Activated CD4-positive, CD25-positive, alpha-beta regulatory T cell (primary cell): ENCODE measurements around the gene C11orf58.

ENCODE experiments used
- DNase-seq, 4 experiments: peaks; one replicate each; lab custom pipeline; 2025; lab: John Stamatoyannopoulos, UW

C11orf58 gene

DNA sequence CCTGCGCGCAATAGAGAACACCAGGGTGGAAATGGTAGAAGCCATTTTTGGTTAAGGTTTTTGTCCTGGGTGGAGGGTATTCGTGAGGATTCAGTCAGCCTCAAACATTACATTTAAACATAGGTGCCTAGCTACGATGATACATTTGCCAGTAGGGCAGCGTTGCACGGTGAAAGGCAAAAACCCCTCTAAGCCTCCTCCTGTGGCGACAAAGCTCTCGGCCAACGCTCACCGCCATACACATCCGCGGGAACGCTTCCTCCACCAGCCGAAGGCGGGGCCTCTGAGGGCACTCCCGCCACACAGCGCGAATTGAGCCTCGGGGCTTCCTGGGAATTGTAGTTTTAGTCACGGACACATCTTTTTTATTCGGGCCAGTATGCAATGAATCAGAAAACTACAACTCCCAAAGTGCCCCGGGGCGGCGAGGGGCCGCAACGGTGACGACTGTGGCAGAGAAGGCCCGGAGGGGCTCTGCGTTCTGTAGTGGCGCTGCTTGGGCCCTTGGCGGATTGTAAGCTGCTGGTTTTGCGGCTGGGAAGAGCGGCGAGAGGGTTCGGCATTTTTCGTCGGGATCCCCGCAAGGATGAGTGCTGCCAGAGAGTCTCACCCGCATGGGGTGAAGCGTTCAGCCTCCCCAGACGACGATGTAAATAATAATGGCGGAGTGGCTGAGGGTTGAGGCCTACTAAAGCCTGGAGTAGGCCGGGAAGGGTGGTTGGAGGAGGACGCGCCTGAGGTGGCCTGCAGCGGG, at the start of gene C11orf58:
C11orf58 (plus strand) TSS at position 455 of the 754 bp plus-strand sequence; CDS start at position 587, 132 bp downstream.
- DNase-seq: peak; percentile 90 to 93 (median 90)

DNA sequence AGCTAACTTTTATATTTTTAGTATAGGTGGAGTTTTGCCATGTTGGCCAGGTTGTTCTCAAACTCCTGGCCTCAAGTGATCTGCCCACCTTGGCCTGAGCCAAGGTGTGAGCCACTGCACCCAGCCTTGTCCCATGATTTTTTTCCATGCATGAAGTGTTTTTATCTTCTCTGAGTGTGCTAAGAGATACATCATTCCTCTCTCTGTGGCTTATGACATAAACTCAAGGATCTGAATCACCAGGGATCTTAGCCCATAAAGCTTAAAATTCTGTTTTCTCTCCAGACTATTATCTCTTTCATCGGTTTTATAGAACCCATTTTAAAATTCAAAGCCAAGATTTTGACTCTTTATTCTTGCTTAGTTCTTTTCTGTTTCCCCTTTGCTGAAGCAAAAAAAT, 48.4 kb upstream of the C11orf58 start:
- no peak for DNase-seq

DNA sequence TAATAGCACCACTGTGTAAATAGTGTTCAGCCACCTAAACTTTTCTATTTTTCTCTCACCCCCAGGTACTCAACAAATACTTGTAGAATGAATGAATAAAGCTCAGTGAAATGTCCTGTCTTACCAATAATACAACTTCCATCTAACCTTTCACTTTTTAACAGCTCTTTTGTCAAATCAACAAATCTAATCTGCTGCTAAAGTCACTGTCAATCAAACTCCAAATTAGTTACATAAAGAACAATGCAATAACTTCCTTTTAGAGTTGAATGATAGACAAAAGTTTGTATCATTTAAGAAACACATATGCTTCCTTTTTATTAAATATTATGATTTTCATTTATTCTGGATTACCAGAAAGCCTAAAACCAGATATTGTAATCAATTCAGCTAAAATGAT, 34.7 kb upstream of the C11orf58 start:
- no peak for DNase-seq

DNA sequence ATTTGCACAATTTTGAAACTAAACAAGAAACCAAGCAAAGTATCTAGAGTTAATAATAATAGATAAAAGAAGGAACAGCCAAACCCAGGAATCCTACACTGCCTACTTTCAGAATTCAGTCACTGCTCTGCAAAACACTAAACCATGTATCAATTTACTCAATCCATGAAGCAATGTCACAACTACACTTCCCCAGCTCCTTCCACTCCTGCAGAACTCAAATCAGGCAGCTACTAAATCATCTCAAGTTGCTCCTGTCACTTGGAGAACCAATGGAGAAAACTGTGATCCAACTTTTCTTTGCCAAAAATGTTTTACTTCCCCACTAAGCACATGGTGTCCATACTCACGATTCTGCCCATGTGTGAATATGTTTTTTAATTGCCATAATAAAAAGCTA, 24.9 kb upstream of the C11orf58 start:
- no peak for DNase-seq

DNA sequence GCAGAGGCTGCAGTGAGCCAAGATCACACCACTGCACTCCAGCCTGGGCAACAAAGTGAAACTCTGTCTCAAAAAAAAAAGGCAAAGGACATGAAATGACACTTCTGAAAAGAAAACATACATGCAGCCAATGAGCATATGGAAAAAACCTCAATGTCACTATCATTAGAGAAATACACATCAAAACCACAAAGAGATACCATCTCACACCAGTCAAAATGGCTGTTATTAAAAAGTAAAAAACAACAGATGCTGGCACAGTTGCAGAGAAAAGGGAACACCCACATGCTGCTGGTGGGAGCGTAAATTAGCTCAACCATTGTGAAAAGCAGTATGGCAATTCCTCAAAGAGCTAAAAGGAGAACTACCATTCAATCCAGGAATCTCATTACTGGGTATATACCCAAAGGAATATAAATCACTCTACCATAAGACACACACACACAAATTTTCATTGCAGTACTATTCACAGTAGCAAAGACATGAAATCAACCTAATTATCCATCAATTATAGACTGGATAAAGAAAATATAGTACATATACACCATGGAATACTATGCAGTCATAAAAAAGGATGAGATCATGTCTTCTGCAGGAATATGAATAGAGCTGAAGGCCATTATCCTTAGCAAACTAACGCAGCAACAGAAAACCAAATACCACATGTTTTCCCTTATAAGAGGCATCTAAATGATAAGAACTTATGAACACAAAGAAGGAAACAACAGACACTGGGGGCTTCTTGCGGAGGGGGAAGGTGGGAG, 15.7 kb upstream of the C11orf58 start:
- DNase-seq: no peak

DNA sequence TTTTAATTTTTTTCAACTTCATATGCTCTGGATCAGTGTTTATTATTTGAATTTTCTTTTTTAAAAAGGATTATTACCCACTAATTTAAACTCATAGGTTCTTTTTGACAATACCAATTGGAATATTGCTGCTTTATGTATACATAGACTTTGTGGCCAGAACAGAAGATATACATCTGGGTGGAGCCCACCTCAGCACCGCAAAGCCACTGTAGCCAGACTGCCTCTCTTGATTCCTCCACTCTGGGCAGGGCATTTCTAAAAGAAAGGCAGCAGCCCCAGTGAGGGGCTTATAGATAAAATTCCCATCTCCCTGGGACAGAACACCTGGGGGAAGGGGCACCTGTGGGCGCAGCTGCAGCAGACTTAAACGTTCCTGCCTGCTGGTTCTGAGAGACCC, 10.6 kb upstream of the C11orf58 start:
- no peak for DNase-seq

DNA sequence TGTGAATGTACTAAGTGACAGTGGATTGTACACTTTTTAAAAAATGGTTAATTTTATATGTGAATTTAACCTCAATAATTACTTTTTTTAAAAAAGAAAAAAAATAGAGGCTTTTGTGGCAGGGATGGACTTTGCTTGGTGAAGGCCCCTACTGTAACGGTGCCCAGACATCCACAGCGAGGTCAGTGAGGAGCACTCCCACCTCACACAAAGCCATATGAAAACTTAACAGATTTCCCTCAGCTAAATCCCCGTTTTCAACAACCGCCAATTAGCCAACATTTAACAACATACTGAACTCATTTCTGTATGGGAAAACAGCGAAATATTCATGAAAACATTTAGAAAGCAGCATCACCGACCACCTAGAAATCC, 642 bp upstream of the C11orf58 start:
- DNase-seq: no peak

DNA sequence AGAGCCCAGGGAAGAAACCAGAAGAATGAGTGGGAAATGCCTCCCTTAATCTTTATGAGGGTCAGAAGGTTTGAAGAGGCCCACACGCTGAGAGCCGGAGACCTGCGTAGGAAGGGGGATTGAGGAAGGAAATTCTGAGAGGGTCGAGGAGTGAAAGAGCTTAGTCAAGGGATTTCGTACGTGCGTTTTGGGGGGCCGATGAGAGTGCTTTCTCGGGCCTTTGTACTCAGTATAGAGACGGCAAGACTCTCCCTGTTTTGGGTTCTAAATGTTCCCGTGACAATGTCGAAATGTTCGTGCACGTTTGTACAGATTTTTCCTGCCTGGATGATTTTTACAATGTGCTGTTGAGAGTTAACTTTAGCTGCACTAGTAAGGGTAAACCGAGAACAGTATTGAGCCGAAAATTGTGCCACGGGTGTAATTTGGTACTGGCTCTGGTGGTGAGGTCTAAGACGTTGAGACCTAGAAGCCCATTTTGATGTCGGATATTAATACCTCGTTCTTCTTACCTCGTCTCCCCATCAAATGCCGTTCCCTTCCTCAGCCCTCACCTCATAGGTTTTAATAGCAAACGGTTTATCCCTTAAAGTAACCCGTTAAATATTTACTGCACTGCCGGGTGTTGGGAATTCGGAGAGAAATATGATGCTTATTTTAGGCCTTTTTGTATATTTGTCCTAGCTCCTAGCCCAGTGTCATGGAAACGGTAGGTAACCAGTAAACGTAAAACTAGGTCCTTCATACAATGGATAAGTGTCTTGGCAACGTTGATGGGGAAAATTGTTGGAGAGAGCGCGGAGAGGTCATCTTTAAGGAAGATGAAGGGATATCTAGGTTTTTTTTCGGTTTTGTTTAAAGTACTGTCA, 734 bp downstream of the C11orf58 start:
- DNase-seq: no peak

DNA sequence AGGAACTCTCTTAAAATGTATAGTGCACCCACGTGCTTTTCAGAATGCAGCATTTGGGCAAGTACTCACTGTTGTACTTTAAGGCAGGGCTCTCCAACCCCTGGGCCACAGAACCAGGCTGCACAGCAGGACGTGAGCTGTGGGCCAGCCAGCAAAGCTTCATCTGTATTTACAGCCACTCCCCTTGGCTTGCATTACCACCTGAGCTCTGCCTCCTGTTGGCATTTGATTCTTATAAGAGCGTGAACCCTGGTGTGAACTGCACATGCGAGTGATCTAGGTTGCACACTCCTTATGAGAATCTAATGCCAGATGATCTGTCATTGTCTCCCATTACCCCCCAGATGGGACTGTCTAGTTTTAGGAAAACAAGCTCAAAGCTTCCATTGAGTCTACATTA, 3.0 kb downstream of the C11orf58 start:
- no peak for DNase-seq

DNA sequence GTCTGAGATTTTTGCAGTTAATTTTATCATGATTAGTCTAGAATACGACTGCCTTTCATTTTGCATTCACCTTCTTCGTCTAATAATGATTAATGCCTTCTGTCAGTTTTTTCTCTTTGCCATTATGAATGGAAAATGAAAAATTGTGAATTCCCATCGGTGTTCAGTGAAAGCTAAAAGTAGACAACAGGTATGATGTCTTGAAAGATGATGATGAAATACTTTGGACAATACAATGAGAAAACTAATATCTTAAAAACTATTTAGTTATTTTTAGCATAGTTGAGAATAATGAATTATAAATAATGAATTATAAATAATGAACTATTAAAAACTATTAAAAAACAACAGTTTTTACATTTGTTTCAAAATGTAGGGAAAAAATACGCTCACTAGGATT, 5.0 kb downstream of the C11orf58 start:
- no peak for DNase-seq

DNA sequence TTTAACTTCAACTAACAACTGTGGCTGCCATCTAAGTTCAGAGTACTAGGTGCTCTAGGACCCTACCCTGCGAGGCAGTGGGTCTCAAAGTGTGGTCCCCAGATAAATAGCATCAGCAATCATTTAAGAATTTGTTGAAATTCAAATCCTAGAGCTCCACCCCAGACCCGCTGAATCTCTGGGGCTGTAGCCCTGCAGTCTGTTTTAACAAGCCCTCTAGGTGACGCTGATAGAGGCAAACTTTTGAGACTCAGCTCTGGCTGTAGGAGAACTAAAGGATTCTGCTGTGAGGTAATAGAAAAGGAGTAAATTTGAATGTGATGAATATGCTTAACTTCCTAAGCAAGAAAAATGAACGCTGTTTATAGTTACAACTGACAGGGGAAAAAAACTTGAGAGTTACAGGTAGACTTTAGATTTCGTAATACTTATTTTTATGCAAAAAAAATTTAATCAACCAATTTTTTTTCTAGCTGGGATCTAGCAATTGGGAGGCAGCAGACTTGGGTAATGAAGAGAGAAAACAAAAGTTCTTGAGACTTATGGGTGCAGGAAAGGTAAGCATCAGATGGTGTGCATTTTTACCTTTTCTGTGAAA, 5.8 kb downstream of the C11orf58 start:
- no peak for DNase-seq

DNA sequence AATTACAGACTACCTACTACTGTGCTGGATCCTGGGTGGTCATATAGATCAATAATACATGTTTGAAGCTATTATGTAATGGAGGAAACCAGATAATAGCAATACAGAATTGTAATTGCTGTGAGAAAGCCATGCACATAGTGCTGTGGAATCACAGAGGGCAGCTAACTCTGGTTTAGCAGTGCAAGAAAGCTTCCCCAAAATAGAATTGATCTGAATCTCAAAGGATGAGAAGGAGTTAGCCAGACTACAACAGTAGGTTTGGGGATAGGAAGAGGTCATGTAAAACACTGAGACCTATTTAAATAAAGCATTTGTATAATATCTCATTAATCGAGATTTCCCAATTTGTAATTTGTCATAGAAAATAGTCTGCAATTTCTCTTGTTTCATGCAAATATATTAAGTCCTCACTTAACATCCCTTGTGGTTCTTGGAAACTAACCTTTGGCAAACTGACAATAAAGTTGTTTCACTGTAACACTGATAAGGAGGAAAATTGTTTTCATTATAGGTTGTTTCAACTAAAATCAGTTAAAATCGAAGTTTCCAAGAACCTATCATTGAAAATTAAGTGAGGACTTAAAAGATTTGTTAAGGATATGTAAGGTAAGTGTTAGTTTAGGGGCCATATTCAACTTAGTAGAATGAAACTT, 7.6 kb downstream of the C11orf58 start:
- no peak for DNase-seq

DNA sequence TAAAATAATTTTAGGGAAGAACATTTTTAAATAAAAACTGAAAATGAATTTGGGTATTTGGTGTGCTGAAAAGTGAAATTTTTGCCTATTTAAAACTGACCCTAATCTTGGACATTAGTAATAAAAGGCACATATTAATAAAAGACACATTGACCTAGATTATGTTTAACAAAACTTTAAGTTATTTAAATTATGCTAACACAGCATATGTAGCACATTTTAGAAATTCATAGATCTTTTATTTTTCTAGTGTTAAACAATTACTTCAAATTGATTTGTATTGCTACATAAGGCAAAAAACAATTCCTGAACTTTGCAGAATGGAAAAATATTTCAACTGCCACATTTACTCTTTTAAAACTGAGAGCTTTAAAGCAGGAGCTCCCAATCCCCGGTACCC, 10.6 kb downstream of the C11orf58 start:
- no peak for DNase-seq

DNA sequence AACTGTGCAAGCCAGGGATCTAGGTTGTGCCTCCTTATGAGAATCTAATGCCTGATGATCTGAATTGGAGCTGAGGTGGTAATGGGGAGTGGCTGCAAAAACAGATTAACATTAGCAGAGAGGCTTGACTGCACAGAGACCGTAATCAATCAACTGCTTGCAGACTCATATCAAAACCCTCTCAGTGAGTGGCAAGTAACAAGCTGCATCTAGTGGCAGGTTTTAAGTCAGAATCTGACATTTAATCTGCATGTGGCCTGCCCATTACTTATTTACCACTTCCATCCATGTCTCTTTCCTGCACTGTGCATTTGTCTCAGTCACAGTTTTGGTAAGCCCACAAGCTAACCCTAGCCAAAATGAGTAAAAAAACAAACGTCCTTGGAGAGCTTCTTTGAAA, 11.2 kb downstream of the C11orf58 start:
- DNase-seq: no peak

DNA sequence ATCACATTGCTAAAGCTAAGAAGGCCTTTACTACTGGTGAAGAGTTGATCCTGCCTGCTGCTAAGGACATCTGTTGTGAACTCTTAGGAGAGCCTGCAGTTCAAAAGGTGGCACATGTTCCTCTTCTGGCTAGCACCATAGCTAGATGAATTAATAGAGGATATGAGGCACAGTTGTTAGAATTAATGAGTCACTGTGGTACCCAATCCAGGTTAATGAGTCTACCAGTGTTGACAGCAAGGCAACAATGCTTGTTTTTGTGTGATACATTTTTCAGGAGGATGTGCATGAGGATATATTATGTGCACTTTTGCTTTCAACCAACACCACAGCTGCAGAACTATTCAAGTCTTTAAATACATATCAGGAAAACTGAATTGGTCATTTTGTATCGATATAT, 12.0 kb downstream of the C11orf58 start:
- no peak for DNase-seq

DNA sequence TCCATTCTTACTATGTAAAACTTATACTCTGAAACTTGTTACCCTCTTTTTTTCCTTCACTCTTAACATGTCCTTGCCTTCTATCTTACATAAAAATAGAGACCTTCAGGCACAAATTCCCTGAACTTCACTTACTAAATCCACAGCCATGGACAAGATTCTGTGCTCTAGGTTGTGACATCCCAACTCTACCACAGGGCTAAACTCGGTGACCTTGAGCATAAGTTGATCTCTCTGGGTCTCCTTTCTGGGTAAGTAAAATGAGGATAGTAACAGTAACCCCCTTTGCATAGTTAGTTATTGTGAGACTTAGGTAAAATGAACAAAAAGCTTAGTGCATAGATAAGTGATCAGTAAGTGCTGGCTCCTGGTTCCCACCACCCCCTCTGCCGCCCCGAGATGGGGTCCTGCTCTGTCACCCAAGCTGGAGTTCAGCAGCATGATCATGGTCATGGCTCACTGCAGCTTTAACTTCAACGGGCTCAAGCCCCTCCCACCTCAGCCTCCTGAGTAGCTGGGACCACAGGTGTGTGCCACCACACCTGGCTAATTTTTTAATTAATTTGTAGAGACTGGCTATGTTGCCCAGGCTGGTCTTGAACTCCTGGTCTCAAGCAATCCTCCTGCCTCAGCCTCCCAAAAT, 20.1 kb downstream of the C11orf58 start:
- DNase-seq: no peak

DNA sequence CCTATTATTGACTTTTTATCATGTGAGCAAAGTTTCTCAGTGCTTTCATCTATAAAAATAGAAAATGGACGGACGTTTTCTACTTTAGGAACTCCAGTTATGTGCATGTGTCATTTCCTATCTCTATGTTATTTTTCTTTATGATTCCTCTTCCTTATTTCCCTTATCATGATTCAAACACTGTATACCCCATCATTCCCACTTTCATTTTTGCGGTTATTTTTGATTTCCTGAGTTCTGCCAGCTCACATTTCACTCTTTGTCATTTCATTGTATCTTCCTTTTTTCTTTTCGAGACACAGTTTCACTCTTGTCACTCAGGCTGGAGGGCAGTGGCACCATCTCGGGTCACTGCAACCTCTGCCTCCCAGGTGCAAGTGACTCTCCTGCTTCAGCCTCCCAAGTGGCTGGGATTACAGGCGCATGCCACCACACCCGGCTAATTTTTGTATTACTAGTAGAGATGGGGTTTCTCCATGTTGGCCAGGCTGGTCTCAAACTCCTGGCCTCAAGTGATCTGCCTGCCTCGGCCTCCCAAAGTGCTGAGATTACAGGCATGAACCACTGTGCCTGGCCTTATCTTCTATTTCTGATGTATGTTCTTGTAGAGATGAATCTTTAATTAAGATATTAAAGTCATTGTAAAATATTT, 21.5 kb downstream of the C11orf58 start:
- DNase-seq: no peak

DNA sequence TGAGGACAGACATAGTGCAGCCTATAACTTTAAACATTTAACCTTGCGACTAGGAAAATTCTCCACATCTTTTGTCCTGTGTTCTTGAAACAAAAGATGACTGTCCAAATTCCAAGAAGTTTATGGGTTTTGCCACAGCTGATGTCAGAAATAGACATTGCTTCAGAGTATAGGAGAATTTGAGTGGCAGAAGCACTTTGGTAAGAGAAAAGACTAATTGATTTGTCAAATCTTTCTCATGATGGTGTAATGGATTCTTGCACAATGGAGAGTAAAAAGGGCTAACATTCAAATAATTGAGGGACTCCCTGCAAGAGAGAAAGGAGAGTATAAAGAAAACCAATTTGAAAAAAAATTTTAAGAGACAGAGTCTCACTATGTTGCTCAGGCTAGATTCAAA, 25.3 kb downstream of the C11orf58 start:
- no peak for DNase-seq

DNA sequence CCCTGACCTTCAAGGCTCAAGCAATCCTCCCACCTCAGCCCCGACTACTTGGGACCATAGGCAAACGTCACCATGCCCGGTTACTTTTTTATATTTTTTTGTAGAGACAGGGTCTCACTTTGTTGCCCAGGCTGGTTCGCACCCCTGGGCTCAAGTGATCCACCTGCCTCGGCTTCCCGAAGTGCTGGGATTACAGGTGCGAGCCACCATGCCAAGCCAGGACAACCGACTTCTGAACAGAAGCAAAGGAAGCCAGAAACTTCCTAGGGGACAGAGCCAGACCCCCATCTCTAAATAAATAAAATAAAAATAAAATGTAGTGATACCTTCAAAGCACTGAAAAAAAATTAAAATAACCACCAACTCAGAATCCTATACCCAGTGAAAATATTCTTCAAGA, 26.4 kb downstream of the C11orf58 start:
- no peak for DNase-seq

DNA sequence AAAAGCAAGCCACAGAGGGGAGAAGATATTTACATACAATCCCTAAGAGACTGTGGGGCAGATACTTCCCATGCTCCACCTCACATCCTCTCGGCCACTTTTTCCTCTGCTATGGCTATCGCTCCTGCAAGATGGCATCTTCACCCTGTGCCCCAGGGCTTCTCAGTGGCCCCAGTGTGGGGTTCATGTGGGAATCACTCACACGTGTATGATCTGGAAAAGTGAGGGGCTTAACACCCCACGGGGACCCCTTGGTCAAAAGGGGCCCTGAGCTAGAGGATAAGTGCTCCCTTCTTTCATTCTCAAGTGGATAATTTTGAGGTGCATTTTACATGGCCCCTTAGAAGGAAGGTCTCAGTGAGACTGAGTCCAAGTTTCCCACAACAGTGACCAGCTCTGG, 28.7 kb downstream of the C11orf58 start:
- DNase-seq: no peak

DNA sequence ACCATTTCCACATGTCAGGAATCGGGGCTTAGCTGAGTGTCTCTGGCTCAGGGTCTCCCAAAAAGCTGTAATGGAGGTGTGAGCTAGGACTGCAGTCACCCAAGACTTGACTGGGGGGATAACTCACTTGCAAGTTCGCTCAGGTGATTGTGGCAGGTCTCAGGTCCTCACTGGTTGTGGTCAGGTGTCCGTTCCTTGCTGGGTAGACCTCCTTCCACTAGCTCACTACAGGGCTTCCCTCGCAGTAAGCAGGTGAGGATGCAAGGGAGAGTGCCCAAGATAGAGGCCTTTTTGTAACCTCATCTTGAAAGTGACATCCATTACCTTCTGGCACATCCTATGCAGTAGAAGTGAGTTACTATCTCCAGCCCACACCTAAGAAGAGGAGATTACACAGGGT, 29.5 kb downstream of the C11orf58 start:
- DNase-seq: no peak
